Breast epithelium (tissue), 3 donors: ENCODE measurements around the gene LRP3.

ENCODE experiments used
- CTCF ChIP-seq, 3 donors: fragments of 450-650 bp; IDR thresholded peaks; one replicate each; pipeline ENCODE4 v1.5.1; 2016 to 2017; ENCODE audit warnings: antibody characterized with exemption in 3 of 3, mild to moderate bottlenecking in 3 of 3, moderate library complexity in 3 of 3
- POLR2A ChIP-seq: fragments of 450-650 bp; IDR thresholded peaks from one replicate; pipeline ENCODE4 v1.6.1; 2016; ENCODE audit warnings: antibody characterized with exemption, mild to moderate bottlenecking, moderate library complexity
- POLR2AphosphoS5 ChIP-seq, 3 donors: sonication (generic); formaldehyde crosslinking; IDR thresholded peaks; one replicate each; pipeline ENCODE4 v1.6.1; 2017; ENCODE audit warnings: antibody characterized with exemption in 3 of 3

- TF ChIP-seq CTCF (IDR thresholded peaks at IDR 0.05) (no peak), POLR2AphosphoS5 (IDR thresholded peaks at IDR 0.05) (no peak), POLR2A (no peak)
Measured at GRCh38 chr19:33157906-33158305, 36.2 kb upstream of the LRP3 start.
